GM23248 (cell line): Measurements from ENCODE around the gene CTNNA3.

Experiments
- EZH2 ChIP-seq: fragments of 200-600 bp; sonication (generic); IDR thresholded peaks from 2 replicates; pipeline ENCODE4 v1.6.1; 2018; ENCODE audit warnings: antibody characterized with exemption, mild to moderate bottlenecking; ENCODE audit not compliant: insufficient read depth, poor library complexity, severe bottlenecking
- EZH2phosphoT487 ChIP-seq: fragments of 200-600 bp; sonication (generic); IDR thresholded peaks from 2 replicates; pipeline ENCODE4 v1.6.1; 2018; ENCODE audit warnings: antibody characterized with exemption, moderate library complexity, mild to moderate bottlenecking, low read depth; ENCODE audit not compliant: insufficient read depth

DNA sequence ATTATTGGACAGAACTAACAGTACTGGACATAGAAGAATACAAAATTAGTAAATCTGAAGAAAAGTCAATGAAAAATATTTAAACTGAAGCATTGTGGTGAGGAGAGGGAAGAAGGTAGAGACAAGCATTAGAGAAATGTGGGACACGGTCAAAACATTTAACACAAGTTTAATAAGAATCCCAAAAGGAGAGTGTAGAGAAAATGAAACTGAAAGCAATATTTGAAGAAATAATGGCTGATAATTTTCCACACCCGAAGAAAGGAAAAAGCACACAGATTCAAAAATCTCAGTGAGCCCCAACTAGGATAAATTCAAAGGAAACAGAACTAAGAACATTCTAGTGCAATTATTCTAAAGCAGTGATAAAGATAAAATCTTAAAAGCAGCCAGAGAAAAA lies 896.5 kb downstream of the CTNNA3 start:
- TF ChIP-seq EZH2phosphoT487: no peak
- TF ChIP-seq EZH2: no peak
